NCI-H146 treated with DMSO at 0.1 percent for 48 hours (cell line): Measurements from ENCODE around the gene EBPL.
"Not testable (repeated sequence)": the region's sequence is repeated elsewhere in the genome, so short reads cannot be mapped to it uniquely, and the experiment has no call there.

ENCODE experiments used
- DNase-seq: peaks from one replicate; lab custom pipeline; 2025; ENCODE audit not compliant: unreplicated experiment; lab: John Stamatoyannopoulos, UW

The EBPL gene

GRCh38 chr13:49690995-49691784 is at the start of gene EBPL:
Gene EBPL (minus strand): TSS chr13:49691486. CDS start chr13:49691424, 62 bp downstream.
- DNase-seq, result peak; percentile 77

DNA sequence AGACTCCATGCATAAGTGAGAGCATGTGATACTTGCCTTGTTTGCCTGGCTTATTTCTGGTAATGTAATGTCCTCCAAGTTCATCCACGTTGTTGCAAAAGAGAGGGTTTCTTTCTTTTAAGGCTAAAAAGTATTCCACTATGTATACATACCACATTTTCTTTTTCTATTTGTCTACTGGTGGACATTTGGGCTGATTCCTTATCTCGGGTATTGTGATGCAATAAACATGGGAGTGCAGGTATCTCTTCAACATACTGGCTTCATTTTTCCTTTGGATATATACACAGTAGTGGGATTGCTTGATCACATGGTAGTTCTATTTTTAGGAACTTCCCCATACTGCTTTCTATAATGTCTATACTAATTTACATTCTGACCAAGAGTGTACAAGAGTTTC is 49.6 kb upstream of the EBPL start:
- DNase-seq, result no peak

DNA sequence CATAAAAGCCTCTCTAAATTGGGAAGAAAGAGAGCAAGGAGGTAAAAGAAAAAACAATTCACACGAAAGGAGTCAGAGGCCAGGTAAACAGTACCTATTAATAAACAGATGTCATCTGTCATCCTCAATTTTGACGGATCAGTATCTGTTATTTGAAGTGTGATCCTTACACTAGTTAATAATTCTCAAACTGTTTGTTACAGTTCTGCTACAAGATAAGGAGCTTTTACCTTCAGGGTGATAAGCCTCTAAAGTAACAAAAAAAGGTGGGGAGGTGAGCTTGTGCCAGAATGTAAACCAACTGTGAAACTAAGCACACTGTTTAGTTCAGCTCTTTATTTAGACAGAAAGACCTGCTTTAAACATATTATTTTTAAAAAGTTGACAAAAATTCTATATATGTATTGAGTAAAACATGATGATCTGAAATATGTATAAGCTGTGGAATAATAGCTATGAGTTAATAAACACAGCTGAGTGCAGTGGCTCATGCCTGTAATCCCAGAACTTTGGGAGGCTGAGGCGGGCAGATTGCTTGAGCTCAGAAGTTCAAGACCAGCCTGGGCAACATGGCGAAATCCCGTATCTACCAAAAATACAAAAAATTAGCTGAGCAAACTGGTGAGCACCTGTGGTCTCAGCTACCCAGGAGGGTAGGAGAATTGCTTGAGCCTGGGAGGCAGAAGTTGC is 48.4 kb upstream of the EBPL start:
- DNase-seq, result no peak

DNA sequence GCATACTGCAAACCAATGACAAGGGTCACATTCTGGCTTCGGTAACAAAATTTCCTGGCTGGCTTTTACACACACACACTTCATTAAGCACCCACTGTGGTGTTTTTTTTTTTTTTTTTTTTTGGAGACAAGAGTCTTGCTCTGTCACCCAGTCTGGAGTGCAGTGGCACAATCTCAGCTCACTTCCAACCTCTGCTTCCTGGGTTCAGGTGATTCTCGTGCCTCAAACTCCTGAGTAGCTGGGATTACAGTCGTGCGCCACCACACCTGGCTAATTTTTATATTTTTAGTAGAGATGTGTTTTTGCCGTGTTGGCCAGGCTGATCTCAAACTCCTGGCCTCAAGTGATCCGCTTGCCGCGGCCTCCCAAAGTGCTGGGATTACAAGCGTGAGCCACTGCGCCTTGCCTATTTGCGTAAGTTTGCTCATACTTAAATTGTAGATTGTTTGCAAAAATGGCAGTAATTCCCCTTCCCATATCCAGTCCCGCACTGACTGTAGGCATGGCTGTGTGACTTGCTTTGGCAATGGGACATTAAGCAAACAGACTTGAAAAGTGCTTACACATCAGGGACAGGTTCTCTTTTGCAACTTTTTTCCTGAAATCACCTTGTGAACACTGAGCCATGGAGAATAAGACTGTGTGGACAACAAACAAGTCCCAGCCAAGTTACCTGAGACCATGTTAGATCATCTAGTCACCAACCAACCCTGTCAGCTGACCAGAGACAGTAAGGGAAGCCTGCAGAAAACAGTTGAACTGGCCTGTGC is 42.1 kb upstream of the EBPL start:
- DNase-seq, result no peak

- no peak for DNase-seq
Observed at GRCh38 chr13:49731766-49732165, 40.5 kb upstream of the EBPL start.

- no peak for DNase-seq
Observed at GRCh38 chr13:49716615-49717014, 25.3 kb upstream of the EBPL start.

DNA sequence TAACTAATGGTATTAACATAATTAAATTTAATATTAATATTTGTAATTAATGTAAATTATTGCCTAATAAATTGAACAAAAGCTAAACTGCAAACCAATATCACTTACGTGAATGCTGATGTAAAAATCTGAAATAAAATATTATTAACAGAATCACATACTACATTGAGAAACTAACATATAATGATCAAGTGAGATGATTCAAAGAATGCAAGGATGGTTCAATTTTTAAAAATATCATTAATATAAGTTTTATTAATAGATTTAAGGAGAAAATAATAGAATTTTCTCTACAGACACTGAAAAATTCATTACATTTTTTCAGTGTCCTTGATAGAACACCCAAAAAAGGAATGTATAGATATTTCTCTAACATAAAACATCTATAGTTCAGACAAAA is 23.5 kb upstream of the EBPL start:
- no peak for DNase-seq

- DNase-seq, result no peak
Observed at GRCh38 chr13:49711218-49711863, 20.1 kb upstream of the EBPL start.

GRCh38 chr13:49704264-49704663 is 13.0 kb upstream of the EBPL start:
- DNase-seq, result not testable (repeated sequence)

DNA sequence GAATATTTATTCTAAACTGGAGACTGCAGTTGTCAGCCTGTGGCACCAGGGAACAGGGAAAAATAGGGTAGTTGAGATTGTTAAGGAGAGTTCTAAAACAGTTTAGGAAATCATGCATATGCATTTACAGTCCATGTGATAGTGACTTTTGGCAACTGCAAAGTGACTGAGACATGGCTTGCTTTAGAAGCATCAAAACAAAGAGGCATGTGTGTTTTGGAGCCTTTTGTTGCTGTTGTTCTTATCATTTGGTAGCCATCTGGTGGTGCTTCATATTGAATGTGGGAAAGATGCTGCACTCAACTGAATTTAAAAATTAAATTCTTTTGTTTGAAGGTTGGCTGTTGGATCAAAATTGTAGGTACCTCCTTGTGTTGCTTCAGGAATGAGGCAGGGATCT is 10.2 kb upstream of the EBPL start:
- no peak for DNase-seq

GRCh38 chr13:49697468-49697867 is 6.2 kb upstream of the EBPL start:
- DNase-seq, result no peak

- no peak for DNase-seq
Observed at GRCh38 chr13:49694446-49694845, 3.2 kb upstream of the EBPL start.

DNA sequence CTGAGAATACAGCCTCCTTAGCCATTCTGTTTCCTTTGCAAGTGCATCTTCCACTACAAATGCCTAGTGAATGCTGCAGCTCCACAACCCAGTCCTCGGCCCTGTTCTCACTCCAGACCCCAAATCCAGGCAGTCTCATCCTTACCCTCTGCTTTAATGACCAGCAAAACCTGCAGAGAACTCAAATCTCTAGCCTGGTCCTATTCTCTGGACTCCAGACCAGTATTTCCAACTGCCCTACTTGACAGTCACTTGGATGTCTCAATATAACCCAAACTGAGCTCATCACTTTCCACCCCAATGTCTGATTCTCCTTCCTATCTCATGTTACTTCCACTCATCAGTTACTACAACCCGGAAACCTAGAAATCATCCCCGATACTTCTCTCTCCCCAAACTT is 2.6 kb upstream of the EBPL start:
- no peak for DNase-seq

DNA sequence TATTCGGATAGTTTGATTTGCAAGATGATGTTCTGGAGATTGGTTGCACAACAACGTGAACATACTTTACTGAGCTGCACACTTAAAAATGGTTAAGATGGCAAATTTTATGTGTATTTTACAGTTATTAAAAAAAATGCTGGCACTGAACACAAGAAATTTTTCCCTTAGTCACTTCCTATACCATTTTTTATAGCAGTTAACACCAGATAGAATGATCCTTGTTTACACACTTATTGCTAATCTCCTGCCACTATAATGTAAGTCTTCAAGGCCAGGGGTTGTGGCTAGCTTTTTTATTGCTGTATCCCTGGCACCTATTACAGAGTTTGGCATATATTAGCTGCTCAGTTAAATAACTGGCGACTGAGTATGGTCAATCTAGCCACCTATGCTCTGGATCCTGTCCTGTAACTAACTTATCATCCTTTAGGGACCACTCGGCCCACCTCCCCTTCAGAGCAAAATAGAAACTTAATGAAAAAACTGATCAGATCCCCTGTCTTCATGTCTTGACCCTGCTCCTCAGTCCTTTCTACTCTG is 2.0 kb upstream of the EBPL start:
- DNase-seq, result no peak

- DNase-seq, result no peak
Observed at GRCh38 chr13:49690133-49690994, 922 bp downstream of the EBPL start.

- no peak for DNase-seq
Observed at GRCh38 chr13:49683489-49683888, 7.8 kb downstream of the EBPL start.

DNA sequence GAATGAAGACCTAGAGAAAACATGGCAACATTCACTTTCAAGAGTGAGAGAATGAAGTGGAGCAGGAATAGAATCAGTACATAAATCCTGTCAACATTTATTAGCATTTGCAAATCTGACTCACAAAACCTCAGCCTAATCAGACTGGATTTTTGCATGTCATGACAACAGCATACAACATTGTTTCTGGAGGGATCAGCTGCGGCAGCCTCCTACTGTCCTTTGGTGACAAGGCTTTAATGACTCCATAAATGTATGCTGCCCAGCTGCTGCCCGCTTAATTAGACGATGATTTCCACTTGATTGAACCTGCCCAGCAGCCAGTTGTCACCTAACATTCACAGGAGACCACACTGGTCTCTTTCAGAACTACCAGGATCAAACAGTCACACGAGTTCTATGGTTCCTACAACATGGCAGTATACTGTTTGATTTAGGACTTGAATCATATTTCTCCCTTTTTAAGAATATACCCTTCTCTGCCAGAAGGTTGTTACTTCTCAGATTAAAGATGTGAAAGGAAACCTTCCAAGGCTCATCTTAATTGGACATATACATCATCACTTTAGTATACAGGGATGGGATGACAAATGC is 9.3 kb downstream of the EBPL start:
- DNase-seq, result peak; percentile 66

DNA sequence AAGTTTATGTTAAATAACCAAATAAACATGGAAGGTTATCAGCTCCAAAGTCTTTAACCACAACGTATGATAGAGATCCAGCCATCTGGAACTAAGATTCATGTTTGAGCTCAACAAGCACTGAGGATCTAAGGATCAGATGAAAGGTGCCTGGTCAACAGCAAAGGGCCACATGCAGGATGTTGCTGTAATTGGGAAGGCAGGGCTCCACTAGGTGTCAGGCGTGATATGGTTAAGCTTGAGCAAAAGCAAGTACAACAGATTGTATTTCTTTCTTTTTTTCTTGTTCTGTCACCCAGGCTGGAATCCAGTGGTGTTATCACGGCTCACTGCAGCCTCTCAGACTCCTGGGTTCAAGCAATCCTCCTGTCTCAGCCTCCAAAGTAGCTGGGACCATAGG is 12.0 kb downstream of the EBPL start:
- DNase-seq, result no peak

- DNase-seq, result no peak
Observed at GRCh38 chr13:49678191-49678914, 12.9 kb downstream of the EBPL start.
